K562 (cell line): ENCODE measurements around the gene STUB1. TPM values are rescaled to one million over a fixed set of nuclear protein-coding genes. Genes with fewer than 3 reads are reported as not detected.
A peak's percentile ranks its signal among the peaks of the same experiment; 100 is the strongest.

ENCODE experiments used
- ATAC-seq: fragments of 200-7000 bp; cut with Tn5 transposase; 3 replicates; pipeline ENCODE4 v1.9.1; 2020; ENCODE audit warnings: moderate library complexity
- BruUV-seq: library from RNA; stranded (reverse); fragments of 400-500 nt; replicated peaks from 2 replicates; lab custom pipeline; 2021; lab: Mats Ljungman, UMichigan
- CTCF ChIA-PET: fragments of 300-600 bp; formaldehyde crosslinking; extraction: SDS; loops from one replicate; lab custom pipeline; 2021; ENCODE audit warnings: low intra/inter-chr PET ratio; lab: Yijun Ruan, JAX
- POLR2A ChIA-PET: fragments of 300-600, 350-650 bp; sonication (Branson Sonifier 250); formaldehyde crosslinking; extraction: SDS; loops from one replicate; lab custom pipeline; 2021; ENCODE audit warnings: antibody characterized with exemption, inconsistent platforms; lab: Yijun Ruan, JAX
- DNase-seq, 4 experiments: peaks; one replicate each; pipeline versions ENCODE4 v3.0.0 to v3.0.0-alpha.2; 2011 to 2018; ENCODE audit warnings: low spot score in 3 of 4, mixed read lengths in 3 of 4; ENCODE audit errors: extremely low read depth in 1 of 4
- FAIRE-seq: peaks from 2 replicates; lab custom pipeline; 2011; peaks lifted over from hg19 to GRCh38; lab: Jason Lieb, UNC
- H2AFZ ChIP-seq: 2 replicates; pipeline ENCODE4 v1.6.0; 2011; ENCODE audit warnings: low read depth, low read length, control low read depth, inconsistent platforms
- H3K27ac ChIP-seq: fragments of 200-600 bp; 3 replicates; pipeline ENCODE4 v1.8.0; 2011; ENCODE audit warnings: low read depth, mild to moderate bottlenecking, control low read depth, inconsistent platforms, low read length, moderate library complexity, mixed read lengths; ENCODE audit errors: extremely low read depth
- H3K27me3 ChIP-seq, 2 experiments: fragments of 300-600 bp in 1 of 2; 2 replicates in 1 of 2; 3 replicates in 1 of 2; pipeline versions ENCODE4 v1.6.0 to v1.8.0; 2011; ENCODE audit warnings: inconsistent platforms in 2 of 2, low read length in 2 of 2, mild to moderate bottlenecking in 1 of 2, mixed read lengths in 1 of 2, moderate library complexity in 1 of 2; ENCODE audit not compliant: control insufficient read depth in 2 of 2, insufficient read depth in 2 of 2
- H3K36me3 ChIP-seq: fragments of 300-600 bp; 3 replicates; pipeline ENCODE4 v1.8.0; 2011; ENCODE audit warnings: mild to moderate bottlenecking, low read length, inconsistent platforms; ENCODE audit not compliant: control insufficient read depth, insufficient read depth
- H3K4me1 ChIP-seq, 2 experiments: fragments of 200-600 bp in 1 of 2; replicated peaks in 1 of 2; 2 replicates in 1 of 2; 3 replicates in 1 of 2; pipeline versions ENCODE4 v1.5.1 to v1.8.0; 2011; ENCODE audit warnings: inconsistent platforms in 2 of 2, low read length in 2 of 2, mild to moderate bottlenecking in 1 of 2, mixed read lengths in 1 of 2, moderate library complexity in 1 of 2; ENCODE audit not compliant: control insufficient read depth in 2 of 2, insufficient read depth in 2 of 2
- H3K4me2 ChIP-seq: 2 replicates; pipeline ENCODE4 v1.6.1; 2011; ENCODE audit warnings: low read length, control low read depth, inconsistent platforms, mixed read lengths; ENCODE audit not compliant: insufficient read depth
- H3K4me3 ChIP-seq: fragments of 200-600 bp; sonication (generic), shearing (Covaris generic); 2 replicates; pipeline ENCODE4 v1.5.1; 2016; ENCODE audit warnings: control low read depth, inconsistent platforms
- H3K79me2 ChIP-seq: fragments of 200-600 bp; 3 replicates; pipeline ENCODE4 v1.8.0; 2011; ENCODE audit warnings: low read length, inconsistent platforms; ENCODE audit not compliant: control insufficient read depth, insufficient read depth
- H3K9ac ChIP-seq, 2 experiments: 2 replicates each; pipeline versions ENCODE4 v1.6.0 to v1.6.1; 2011; ENCODE audit warnings: low read depth in 2 of 2, low read length in 2 of 2, control low read depth in 1 of 2, inconsistent platforms in 1 of 2, mild to moderate bottlenecking in 1 of 2, mixed read lengths in 1 of 2; ENCODE audit not compliant: insufficient read depth in 1 of 2
- H3K9me1 ChIP-seq: one replicate; pipeline ENCODE4 v1.6.0; 2011; ENCODE audit warnings: inconsistent platforms, mild to moderate bottlenecking, low read length, moderate library complexity; ENCODE audit not compliant: control insufficient read depth, insufficient read depth
- H3K9me3 ChIP-seq: replicated peaks from 2 replicates; pipeline ENCODE4 v1.5.1; 2011; ENCODE audit warnings: low read depth, low read length, inconsistent platforms; ENCODE audit not compliant: control insufficient read depth, insufficient read depth
- H4K20me1 ChIP-seq: replicated peaks from 2 replicates; pipeline ENCODE4 v1.6.1; 2011; ENCODE audit warnings: low read length, inconsistent platforms, mixed read lengths; ENCODE audit not compliant: control insufficient read depth, insufficient read depth
- BRF1 ChIP-seq: IDR thresholded peaks from 3 replicates; pipeline ENCODE4 v1.6.1; 2011; ENCODE audit warnings: borderline replicate concordance, mild to moderate bottlenecking; ENCODE audit not compliant: insufficient read length; ENCODE audit errors: extremely low read depth
- CBFA2T3 ChIP-seq: fragments of 450-650 bp; IDR thresholded peaks from 2 replicates; pipeline ENCODE4 v1.6.1; 2017
- CREB1 ChIP-seq, 2 experiments: sonication (generic) in 1 of 2; formaldehyde crosslinking in 1 of 2; IDR thresholded peaks; 2 replicates each; pipeline versions ENCODE4 v1.6.1 to v1.8.0; 2012 to 2022; ENCODE audit warnings: inconsistent platforms in 1 of 2, mild to moderate bottlenecking in 1 of 2, missing genetic modification reagents in 1 of 2, moderate library complexity in 1 of 2
- FOXA3 ChIP-seq, 2 experiments: fragments of 450-650 bp in 1 of 2; sonication (generic) in 1 of 2; formaldehyde crosslinking; IDR thresholded peaks in 1 of 2; conservative IDR thresholded peaks in 1 of 2; 2 replicates each; pipeline versions ENCODE4 v1.4.0 to v1.8.0; 2020 to 2022; ENCODE audit warnings: mild to moderate bottlenecking in 2 of 2, missing genetic modification reagents in 1 of 2
- GATAD2B ChIP-seq: fragments of 450-650 bp; IDR thresholded peaks from 2 replicates; pipeline ENCODE4 v1.6.1; 2017; ENCODE audit warnings: mild to moderate bottlenecking, borderline replicate concordance
- HDAC2 ChIP-seq: fragments of 450-650 bp; IDR thresholded peaks from 2 replicates; pipeline ENCODE4 v1.6.1; 2016; ENCODE audit warnings: mild to moderate bottlenecking
- HOXB6 ChIP-seq: fragments of 250-450 bp; sonication (Bioruptor Pico); IDR thresholded peaks from 2 replicates; pipeline ENCODE4 v1.5.1; 2022; ENCODE audit warnings: mild to moderate bottlenecking, borderline replicate concordance
- KAT7 ChIP-seq: sonication (generic); formaldehyde crosslinking; IDR thresholded peaks from 2 replicates; pipeline ENCODE4 v1.8.0; 2022; ENCODE audit warnings: missing genetic modification reagents, mild to moderate bottlenecking, borderline replicate concordance
- NFE2 ChIP-seq: IDR thresholded peaks from 2 replicates; pipeline ENCODE4 v1.6.1; 2014; ENCODE audit warnings: antibody characterized with exemption, low read depth
- NR2C1 ChIP-seq, 2 experiments: fragments of 450-650 bp; IDR thresholded peaks; 2 replicates each; pipeline ENCODE4 v1.6.1; 2017; ENCODE audit warnings: mild to moderate bottlenecking in 2 of 2, antibody characterized with exemption in 1 of 2, inconsistent platforms in 1 of 2, missing compliant biosample characterization in 1 of 2, missing genetic modification characterization in 1 of 2
- NR2C2 ChIP-seq, 2 experiments: fragments of 200-800 bp in 1 of 2; sonication (Bioruptor generic) in 1 of 2; sonication (generic) in 1 of 2; formaldehyde crosslinking in 1 of 2; IDR thresholded peaks; 2 replicates each; pipeline versions ENCODE4 v1.6.1 to v1.8.0; 2016 to 2022; ENCODE audit warnings: mild to moderate bottlenecking in 1 of 2, missing compliant biosample characterization in 1 of 2, missing genetic modification characterization in 1 of 2, missing genetic modification reagents in 1 of 2
- RHOXF2B ChIP-seq: fragments of 250-450 bp; sonication (Bioruptor Pico); conservative IDR thresholded peaks from 2 replicates; pipeline ENCODE4 v1.5.1; 2021
- SIRT6 ChIP-seq: IDR thresholded peaks from one replicate; pipeline ENCODE4 v1.6.1; 2012; ENCODE audit warnings: low read depth, mild to moderate bottlenecking, control low read depth, inconsistent platforms, low read length, moderate library complexity
- TAF7 ChIP-seq: fragments of 450-650 bp; IDR thresholded peaks from 2 replicates; pipeline ENCODE4 v1.6.1; 2016; ENCODE audit warnings: missing genetic modification characterization, missing compliant biosample characterization
- TEAD4 ChIP-seq, 2 experiments: sonication (generic) in 1 of 2; formaldehyde crosslinking in 1 of 2; IDR thresholded peaks; 2 replicates each; pipeline versions ENCODE4 v1.6.1 to v1.8.0; 2012 to 2022; ENCODE audit warnings: borderline replicate concordance in 1 of 2, inconsistent platforms in 1 of 2, low read length in 1 of 2, mild to moderate bottlenecking in 1 of 2, missing genetic modification reagents in 1 of 2
- ZNF444 ChIP-seq: fragments of 250-450 bp; sonication (Bioruptor Pico); IDR thresholded peaks from 2 replicates; pipeline ENCODE4 v1.4.0; 2020; ENCODE audit warnings: mild to moderate bottlenecking, moderate library complexity
- ZNF583 ChIP-seq: fragments of 250-450 bp; sonication (Bioruptor Pico); IDR thresholded peaks from 2 replicates; pipeline ENCODE4 v1.4.0; 2020
- ZNF584 ChIP-seq: fragments of 200-800 bp; sonication (Bioruptor generic); IDR thresholded peaks from 2 replicates; pipeline ENCODE4 v1.6.1; 2016; ENCODE audit warnings: low read depth, mild to moderate bottlenecking, missing genetic modification characterization, missing compliant biosample characterization
- ZZZ3 ChIP-seq: fragments of 450-650 bp; IDR thresholded peaks from 2 replicates; pipeline ENCODE4 v1.6.1; 2016; ENCODE audit warnings: antibody characterized with exemption, mild to moderate bottlenecking, moderate library complexity
- WGBS: fragments of 100-300 bp; shearing (Covaris generic); methylation state at CpG from one replicate; pipeline ENCODE4 v1.1.6; 2016; ENCODE audit warnings: low coverage, mixed read lengths; ENCODE audit not compliant: insufficient coverage; ENCODE audit errors: missing lambda C conversion rate; 5-methylcytosine and 5-hydroxymethylcytosine counted together
- in situ Hi-C: fragments of 300-500 bp; cut with MboI; formaldehyde crosslinking; loops from 4 replicates; pipeline ENCODE4 v1.15.0; 2018; ENCODE audit warnings: inconsistent platforms, mixed read lengths
- intact Hi-C: fragments of 100-400 bp; cut with micrococcal nuclease; formaldehyde crosslinking; loops from 2 replicates; pipeline ENCODE4 v1.14.2; 2022
- polyA plus RNA-seq, 8 experiments: library from polyadenylated mRNA; depleted of rRNA in 4 of 8; stranded (reverse) in 5 of 8; unstranded in 3 of 8; fragments of >200 nt; fragmentation: Nextera tagmentation in 2 of 8; fragmentation: Illumina TruSeq in 1 of 8; extraction: Ambion mirVana in 2 of 8; extraction: Trizol in 1 of 8; gene quantifications; 2 replicates each; pipeline versions ENCODE4 v1.2.1 to v1.2.3, GENCODE V29; 2011 to 2014; ENCODE audit warnings: inconsistent platforms in 1 of 8, missing spikeins in 1 of 8
- total RNA-seq, 7 experiments: library from RNA; depleted of rRNA in 6 of 7; stranded (reverse); fragments of >200 nt in 6 of 7; fragmentation: Illumina TruSeq in 2 of 7; extraction: Trizol in 2 of 7; gene quantifications; 2 replicates each; pipeline versions ENCODE4 v1.2.1 to v1.2.3, GENCODE V29; 2011 to 2021; ENCODE audit warnings: low replicate concordance in 1 of 7
- TF ChIP-seq, protein P1 (sequence below): fragments of 450-650 bp; IDR thresholded peaks from 2 replicates; pipeline ENCODE4 v1.6.1; 2016; ENCODE audit warnings: borderline replicate concordance

STUB1 gene
- total and polyA plus RNA-seq, 9 of the 15 experiments (the other 6 are each of a cell fraction or from before 2014, with no cell fraction given): 10.6 to 251 (median 152) TPM

DNA sequence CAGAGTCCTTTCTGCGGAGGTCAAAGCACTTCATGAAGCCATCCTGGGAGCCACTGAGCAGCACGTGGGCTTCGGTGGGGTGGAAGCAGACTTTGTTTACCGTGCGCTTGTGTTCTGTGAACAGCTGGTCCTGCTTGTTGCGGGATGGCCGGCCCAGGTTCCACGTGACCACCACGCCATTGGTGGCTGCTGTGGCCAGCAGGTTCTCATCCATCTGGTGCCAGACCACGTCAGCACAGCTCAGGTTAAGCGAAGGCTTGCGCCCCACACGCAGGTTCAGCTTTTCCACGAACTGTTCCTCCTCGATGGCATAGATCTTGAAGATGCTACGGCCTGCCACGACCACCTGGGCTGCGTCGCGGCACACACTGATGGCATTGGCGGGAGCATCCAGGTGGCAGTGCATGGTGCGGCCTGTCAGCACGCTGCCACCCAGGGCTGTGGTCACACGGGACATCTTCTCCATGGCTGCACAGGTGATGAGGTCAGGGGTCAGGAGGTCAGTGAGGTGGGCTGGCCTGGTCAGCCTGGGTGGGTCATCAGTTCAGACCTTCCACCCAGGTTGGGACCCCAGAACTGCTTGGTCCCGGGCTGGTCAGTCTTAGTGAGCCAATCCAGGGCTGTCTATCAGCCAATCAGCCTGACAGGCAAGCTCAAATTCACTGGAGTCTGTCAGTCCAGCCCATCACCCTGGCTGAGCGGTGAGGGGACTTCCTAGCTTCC is 9.1 kb downstream of the STUB1 start:
- DNase-seq (no peak), ATAC-seq (no peak; the same call in 2 of the 3 replicates), FAIRE-seq (peak; percentile 49)
- Histone ChIP-seq H3K27ac (peak overlapping the region; percentile 86), H3K36me3 (peaks cover 40% of the 10 kb centered on the region; the same call in 2 of the 3 replicates), H3K4me1 (peaks cover 5 to 84% of the 10 kb centered on the region in 2 experiments), H3K9me1 (peaks cover 5% of the 10 kb centered on the region), H3K9ac (peak overlapping the region; percentile 94 to 98), H4K20me1 (no peaks in the 10 kb centered on the region), H3K79me2 (peaks cover 17% of the 10 kb centered on the region; the same call in 2 of the 3 replicates), H3K4me2 (peak overlapping the region; percentile 87), H3K9me3 (no peaks in the 10 kb centered on the region), H3K4me3 (peak overlapping the region; percentile 92), H2AFZ (peak overlapping the region; percentile 88; the same call in 1 of the 2 replicates), H3K27me3 (no peaks in the 10 kb centered on the region)
- intact Hi-C loops: no loop called here
- no TSS peak for BruUV-seq
- in situ Hi-C loops: no loop called here
- CTCF ChIA-PET: no interaction called here
- WGBS: 78% methylated on average over 25 of the region's 26 CpGs
- POLR2A ChIA-PET: interaction anchor here (0.6 to 1.3 kb wide), 5 partner anchors 8 to 471 kb away, joined by 3 to 10 read pairs (median 4); partner anchors contain the start of genes METRN and STUB1
- TF ChIP-seq CREB1 (IDR thresholded peaks at IDR 0.05) (no peak), CREB1 (CRISPR knock-in tag; IDR thresholded peaks at IDR 0.05) (no peak), HDAC2 (no peak), NR2C1 (IDR thresholded peaks at IDR 0.05) (peak; percentile 45; the same call in 1 of the 2 replicates), NR2C1 (tag; IDR thresholded peaks at IDR 0.05) (peak; percentile 54), RHOXF2B (CRISPR knock-in tag) (no peak), NR2C2 (CRISPR knock-in tag; IDR thresholded peaks at IDR 0.05) (no peak), NR2C2 (tag; IDR thresholded peaks at IDR 0.05) (0 out of 2 replicates have a peak, but pooled peaks have one; percentile 16), ZNF444 (CRISPR knock-in tag) (no peak), FOXA3 (CRISPR knock-in tag; conservative IDR thresholded peaks at IDR 0.05 in 1 of 2, IDR thresholded peaks at IDR 0.05 in 1 of 2) (no peak), NFE2 (no peak), TEAD4 (IDR thresholded peaks at IDR 0.05; ENCODE audit: low read length) (no peak), TEAD4 (CRISPR knock-in tag; IDR thresholded peaks at IDR 0.05; ENCODE audit: borderline replicate concordance) (no peak), TAF7 (no peak), HOXB6 (CRISPR knock-in tag) (no peak), BRF1 (no peak), SIRT6 (no peak), CBFA2T3 (no peak), ZNF583 (CRISPR knock-in tag) (no peak), ZZZ3 (no peak), ZNF584 (CRISPR knock-in tag) (no peak), KAT7 (CRISPR knock-in tag) (no peak), GATAD2B (no peak)
- TF ChIP-seq, protein P1, sequence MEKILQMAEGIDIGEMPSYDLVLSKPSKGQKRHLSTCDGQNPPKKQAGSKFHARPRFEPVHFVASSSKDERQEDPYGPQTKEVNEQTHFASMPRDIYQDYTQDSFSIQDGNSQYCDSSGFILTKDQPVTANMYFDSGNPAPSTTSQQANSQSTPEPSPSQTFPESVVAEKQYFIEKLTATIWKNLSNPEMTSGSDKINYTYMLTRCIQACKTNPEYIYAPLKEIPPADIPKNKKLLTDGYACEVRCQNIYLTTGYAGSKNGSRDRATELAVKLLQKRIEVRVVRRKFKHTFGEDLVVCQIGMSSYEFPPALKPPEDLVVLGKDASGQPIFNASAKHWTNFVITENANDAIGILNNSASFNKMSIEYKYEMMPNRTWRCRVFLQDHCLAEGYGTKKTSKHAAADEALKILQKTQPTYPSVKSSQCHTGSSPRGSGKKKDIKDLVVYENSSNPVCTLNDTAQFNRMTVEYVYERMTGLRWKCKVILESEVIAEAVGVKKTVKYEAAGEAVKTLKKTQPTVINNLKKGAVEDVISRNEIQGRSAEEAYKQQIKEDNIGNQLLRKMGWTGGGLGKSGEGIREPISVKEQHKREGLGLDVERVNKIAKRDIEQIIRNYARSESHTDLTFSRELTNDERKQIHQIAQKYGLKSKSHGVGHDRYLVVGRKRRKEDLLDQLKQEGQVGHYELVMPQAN: no peak
